HT-29 (cell line): ENCODE measurements around the gene ADD1. TPM values are rescaled to one million over a fixed set of nuclear protein-coding genes. Genes with fewer than 3 reads are reported as not detected.
A peak's percentile ranks its signal among the peaks of the same experiment; 100 is the strongest.
"Not testable (repeated sequence)": the region's sequence is repeated elsewhere in the genome, so short reads cannot be mapped to it uniquely, and the experiment has no call there.

Experiments
- DNase-seq: peaks from one replicate; pipeline ENCODE4 v3.0.0-alpha.2; 2015; ENCODE audit warnings: low spot score
- total RNA-seq: library from RNA; depleted of rRNA; stranded (reverse); fragments of >200 nt; shearing (Covaris generic); gene quantifications from 2 replicates; pipeline ENCODE4 v1.2.3, GENCODE V29; 2014

Gene ADD1
- total RNA-seq, 1 experiment from 2014 or later, result 167 TPM

DNA sequence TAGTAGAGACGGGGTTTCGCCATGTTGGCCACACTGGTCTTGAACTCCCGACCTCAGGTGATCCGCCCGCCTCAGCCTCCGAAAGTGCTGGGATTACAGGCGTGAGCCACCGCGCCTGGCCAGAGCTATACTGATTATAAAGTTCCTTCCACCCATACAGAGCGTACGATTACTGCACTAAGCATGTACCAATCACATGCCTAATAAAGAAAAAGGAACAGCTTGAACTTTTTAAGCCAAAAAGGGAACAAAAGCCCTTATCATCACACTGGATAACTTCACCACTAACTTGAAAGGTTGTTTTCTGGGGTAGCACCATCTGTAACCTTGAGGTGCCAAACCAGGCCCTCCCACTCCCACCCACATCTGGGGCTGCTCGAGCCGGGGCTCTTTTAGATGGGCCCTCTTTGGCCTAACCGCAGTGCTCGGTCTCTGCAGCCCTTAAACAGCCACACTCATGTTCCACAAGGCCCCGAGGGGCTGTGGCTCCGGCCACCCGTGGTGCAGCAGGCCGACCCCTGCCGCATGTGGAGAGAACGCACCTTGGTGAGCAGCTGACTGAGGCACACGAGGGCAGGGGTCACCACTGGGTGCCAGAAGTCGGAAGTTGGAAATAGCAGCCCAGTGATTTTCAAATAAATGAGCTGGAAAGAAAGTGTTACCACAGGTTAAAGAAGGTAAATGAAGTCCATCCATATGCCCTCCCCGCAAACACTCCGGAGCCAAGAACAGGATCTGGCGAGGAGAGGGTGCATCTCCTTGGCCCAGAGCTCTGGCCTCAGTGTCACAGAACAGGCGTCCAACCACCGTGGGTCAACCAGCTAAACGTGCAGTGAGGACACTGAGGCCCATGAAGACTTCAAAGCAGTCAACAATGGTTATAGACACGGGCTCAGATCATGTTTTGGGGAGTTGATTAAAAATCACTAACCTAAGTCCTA lies 101.2 kb downstream of the ADD1 start:
- no peak for DNase-seq

- not testable (repeated sequence) for DNase-seq
Observed at GRCh38 chr4:2945619-2946604, 102.3 kb downstream of the ADD1 start.

DNA sequence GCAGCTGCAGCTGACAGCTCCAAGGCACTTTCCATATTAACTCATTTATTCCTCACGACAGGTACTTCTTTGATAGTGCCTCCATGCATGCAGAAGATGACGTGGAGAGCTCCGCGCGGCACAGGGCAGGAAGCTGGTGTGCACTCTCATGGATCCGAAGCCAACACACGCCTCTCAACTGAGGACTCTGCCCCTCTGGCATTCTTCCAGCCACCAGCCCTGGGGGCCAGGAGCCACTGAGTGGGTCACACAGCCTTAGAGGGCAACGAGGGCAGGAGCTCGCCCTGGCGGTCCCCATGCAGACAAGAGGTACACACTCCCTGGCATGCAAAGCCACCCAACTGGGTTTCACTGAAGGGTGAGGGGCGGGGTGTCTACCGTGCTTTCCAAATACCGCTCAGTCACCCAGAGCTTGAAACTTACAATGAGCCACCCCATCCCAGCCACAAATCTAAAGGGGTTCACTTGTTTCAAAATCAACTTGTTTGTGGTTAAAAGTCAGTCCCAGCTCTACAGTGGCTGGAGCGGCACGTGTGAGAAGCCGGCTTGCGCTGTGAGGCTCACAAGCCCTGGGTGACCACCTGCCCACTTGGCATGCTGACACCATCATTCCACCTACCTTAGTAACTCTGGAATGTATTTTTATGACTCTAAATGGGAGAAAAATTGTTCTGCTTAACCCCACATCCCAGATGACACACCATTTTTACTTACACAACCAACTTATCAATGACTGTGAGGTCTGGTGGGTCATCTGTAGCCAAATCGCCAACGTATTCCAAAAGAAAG lies 103.4 kb downstream of the ADD1 start:
- no peak for DNase-seq

- DNase-seq, result no peak
Observed at GRCh38 chr4:2947926-2948325, 104.3 kb downstream of the ADD1 start.

- peak; percentile 59 for DNase-seq
Observed at GRCh38 chr4:2948895-2949781, 105.5 kb downstream of the ADD1 start.

GRCh38 chr4:2949782-2950125 lies 106.1 kb downstream of the ADD1 start:
- DNase-seq, result no peak

DNA sequence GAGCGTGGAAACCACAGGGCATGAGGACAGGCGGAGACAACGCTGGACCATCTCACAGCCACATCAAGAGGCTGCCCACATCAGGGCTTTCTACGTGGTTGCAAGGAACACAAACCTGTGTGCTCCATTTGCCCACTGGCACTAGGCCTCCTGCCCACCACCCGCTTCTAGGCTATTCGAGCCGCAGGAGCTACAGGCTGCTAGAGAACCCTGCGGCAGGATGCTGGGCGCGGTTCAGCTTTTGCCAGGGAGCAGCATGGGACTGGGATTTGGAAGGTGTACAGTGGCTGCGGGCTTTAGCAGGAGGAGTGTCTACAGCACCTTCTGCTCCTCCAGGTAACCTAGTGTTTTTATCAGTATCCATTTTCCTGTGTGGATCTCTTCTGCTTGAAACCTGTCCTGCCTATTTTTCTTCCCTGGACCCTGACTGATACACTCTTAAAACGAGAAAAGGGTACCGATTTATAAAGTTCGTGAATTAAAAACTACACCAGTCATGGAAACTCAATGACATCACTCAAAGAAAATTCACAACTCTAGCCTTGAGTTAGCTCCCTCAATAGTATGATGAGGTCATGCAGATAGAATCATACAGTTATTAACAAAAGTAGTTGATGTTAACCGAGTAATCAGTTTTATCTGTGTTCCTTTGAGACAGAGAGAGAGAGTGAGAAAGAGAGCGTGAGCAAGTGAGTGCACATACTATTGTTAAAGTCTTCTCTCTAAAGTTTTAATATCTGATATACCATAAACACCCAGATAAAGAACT lies 106.8 kb downstream of the ADD1 start:
- no peak for DNase-seq

- DNase-seq, result no peak
Observed at GRCh38 chr4:2953496-2953895, 109.9 kb downstream of the ADD1 start.

DNA sequence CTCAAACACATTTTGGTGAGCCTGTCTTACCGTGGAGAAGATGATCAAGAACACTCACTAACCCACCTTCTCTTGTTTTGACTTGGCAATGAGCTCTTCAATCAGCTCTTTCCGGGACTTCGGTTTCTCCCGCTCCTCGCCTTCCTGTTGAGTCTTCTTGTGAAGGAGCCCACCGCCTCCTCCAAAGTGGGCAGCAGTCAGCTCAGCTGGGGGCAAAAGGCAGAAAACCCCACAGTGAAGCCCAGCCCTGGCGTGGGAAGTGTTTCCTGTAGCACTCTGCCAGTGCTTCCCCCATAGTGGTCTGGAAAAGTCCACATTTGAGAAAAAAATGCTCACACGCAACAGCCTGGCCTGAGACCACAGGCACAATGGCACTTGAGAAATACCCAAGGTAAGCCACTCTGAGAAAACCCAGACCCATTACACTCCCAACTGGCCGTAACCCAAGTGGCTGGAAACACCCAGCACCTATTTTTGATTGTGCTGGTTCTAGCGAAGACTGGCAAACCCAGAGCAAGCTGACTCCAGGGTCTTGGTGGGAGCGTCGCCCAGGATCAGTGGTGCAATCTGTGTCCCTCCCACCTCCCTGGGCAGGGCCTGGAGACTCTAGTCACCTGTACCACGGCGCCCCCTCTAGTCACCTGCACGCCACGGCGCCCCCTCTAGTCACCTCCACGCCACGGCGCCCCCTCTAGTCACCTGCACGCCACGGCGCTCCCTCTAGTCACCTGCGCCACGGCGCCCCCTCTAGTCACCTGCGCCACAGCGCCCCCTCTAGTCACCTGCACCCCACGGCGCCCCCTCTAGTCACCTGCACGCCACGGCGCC lies 110.9 kb downstream of the ADD1 start:
- DNase-seq, result peak; percentile 41

DNA sequence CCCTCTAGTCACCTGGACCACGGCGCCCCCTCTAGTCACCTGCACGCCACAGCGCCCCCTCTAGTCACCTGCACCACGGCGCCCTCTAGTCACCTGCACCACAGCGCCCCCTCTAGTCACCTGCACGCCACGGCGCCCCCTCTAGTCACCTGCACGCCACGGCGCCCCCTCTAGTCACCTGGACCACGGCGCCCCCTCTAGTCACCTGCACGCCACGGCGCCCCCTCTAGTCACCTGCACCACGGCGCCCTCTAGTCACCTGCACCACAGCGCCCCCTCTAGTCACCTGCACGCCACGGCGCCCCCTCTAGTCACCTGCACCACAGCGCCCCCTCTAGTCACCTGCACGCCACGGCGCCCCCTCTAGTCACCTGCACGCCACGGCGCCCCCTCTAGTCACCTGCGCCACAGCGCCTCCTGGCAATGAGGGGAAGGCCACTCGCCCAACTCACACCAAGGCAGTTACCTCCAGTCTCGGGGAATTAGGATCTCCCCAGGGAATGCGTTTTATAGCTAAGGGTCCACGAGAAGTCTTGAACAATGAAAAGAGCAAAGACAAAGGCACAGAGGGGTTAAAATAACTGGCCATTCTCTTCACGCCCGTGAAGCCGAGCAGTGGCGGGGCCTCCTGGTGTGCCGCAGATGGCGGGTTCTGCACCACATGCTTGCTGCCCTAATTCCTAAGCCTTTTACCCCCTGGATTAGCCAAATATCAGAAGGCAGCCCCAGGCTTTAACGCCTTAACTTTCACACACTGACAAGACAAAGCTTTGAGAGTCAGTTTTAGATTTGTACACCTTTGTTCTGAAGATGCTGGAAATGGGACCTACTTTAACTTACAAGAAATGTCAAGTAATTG lies 111.8 kb downstream of the ADD1 start:
- not testable (repeated sequence) for DNase-seq

DNA sequence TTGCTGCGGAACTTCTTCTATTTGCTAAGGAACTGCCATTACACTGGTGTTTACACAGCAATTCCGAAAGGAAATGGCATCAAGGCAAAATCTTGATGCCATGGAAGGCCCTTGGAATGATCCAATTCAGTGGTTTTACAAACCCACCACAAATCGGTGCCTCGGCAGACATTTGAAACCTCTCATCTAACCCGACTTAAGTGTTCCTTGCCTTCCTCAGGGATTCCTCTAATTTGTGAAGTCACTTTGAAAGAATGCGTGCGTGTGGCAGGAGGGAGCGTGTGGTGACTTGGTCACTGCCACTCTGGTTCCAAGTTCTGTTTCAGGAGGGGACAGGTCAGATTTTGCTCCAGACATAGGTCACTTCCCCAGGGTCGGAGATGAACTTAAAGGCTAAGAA lies 114.8 kb downstream of the ADD1 start:
- DNase-seq, result no peak

- not testable (repeated sequence) for DNase-seq
Observed at GRCh38 chr4:2960450-2960849, 116.8 kb downstream of the ADD1 start.

DNA sequence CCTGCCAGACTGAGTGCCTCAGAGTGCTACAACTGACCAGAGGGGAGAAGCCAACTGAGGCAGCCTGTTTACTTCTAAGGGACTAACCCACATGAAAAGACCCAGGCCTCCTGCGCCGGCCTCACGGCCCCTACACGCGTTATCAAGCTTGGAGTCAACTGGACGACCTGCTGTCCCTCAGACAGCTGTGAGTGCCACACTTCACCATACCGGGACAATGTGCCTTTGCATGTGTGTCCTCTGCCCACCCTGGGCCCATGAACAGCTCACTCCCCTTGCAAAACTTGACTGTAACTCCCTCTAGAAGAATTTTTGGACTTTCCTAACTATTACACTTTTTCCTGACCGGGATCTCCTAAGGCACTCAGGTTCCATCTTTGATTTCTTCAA lies 117.8 kb downstream of the ADD1 start:
- DNase-seq, result no peak

- peak; percentile 52 for DNase-seq
Observed at GRCh38 chr4:2961811-2962441, 118.3 kb downstream of the ADD1 start.

GRCh38 chr4:2962614-2963174 lies 119.0 kb downstream of the ADD1 start:
- peak; percentile 58 for DNase-seq

DNA sequence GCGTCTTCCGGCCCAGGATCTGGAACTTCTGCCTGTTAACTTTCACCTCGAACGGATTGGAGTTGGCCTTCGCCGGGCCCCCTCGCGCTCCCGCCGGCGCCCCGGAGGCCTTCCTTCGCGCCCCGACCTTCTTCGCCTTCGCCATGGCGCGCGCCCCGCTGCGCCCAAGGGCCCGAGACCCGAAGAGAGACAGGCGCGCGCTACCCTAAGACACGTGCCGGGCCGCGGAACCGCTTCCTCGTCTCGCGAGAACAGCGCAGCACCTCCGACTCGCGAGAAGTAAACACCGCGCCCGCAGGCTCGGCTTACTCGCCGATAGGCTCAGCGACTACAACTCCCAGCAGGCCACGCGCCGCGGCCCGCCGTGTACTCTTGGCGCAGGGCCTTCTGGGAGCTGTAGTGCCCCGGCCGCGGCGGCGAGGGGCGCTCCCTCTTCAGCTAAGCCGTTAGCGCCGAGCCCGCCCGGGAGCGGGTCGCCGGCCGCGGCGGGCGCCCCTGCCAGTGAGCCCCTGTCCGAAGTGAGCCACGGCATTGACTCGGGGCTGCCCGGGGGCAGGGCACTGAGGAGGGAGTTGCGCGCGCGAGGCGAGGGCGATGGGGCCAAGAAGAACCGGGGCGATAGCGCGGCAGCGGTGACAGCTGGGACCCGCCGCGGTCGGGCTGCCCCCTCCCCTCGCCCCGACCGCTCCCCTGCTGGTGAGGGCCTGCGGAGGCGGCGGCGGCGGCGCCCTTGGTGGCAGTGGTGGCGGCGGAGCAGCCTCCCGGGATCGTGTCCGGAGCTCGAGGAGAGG lies 119.7 kb downstream of the ADD1 start, which contains the start of the genes GRK4 and NOP14:
TSS of gene GRK4 (plus strand) at position 397 of the 791 bp plus-strand sequence. CDS start 500 bp downstream, outside the sequence.
TSS of gene NOP14 (minus strand) at position 232 of the 791 bp plus-strand sequence. CDS start at position 145, 87 bp downstream.
- peak; percentile 97 for DNase-seq
